SIG-M5 (cell line): Measurements from ENCODE around the gene ZEB2.

Experiments
- DNase-seq: peaks from one replicate; lab custom pipeline; 2025; lab: John Stamatoyannopoulos, UW

The ZEB2 gene

DNA sequence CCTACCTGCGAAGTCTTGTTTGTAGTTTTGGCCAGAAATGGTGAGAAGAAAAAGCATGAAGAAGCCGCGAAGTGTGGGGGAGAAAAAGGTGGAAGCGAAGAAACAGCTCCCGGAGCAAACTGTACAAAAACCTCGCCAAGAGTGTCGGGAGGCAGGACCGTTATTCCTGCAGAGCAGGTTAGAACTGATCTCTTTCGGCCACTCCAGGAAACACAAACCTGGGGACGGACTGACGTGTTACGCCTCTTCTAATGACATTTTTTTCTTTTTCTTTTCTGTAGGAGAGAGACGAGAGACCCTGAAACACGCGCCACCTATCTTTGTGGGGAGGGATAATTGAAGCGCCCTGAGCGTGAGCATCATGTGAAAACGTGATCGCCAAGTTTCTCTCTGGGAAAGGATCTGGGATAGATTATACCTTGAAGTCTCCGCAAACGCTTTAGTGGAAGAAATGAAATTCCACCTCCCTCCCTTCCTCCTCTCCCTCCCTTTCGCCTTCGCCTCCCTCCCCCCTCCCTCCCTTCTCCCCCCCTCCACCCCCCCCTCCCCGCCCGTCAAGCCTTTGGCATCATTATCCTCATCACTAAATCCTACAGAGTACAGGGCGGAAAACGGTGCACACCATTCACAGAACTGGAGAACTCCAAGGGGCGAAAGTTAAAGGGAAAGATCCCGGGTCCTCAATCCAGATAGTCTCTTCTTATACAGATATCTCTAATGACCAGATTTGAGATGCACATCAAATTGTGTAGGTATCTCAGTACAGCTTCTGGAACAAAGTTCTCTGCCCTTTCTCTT, at the start of gene ZEB2:
Gene ZEB2 (minus strand): TSS at position 186 of the 798 bp plus-strand sequence. CDS start 2,769 bp downstream, outside the sequence.
- DNase-seq = peak; percentile 89

DNA sequence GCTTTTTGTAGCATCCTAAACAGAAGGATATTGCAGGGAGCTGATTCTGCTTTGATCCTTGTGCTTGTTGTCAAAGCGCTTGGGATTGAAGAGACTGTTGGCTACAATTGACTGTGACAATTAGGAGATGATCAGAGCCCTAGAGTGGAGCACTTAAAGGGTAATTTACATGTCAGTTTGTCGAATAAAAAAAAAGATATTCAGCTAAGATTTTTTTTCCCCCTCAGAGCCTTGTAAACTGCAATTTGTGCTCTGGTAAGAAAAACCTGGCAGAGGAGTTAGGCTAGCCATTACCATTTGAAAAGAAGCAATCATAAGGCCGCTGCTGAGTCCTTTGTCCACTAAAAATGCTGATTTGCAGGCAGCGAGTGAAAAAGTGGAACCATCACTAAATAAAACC, 47.8 kb upstream of the ZEB2 start:
- no peak for DNase-seq

DNA sequence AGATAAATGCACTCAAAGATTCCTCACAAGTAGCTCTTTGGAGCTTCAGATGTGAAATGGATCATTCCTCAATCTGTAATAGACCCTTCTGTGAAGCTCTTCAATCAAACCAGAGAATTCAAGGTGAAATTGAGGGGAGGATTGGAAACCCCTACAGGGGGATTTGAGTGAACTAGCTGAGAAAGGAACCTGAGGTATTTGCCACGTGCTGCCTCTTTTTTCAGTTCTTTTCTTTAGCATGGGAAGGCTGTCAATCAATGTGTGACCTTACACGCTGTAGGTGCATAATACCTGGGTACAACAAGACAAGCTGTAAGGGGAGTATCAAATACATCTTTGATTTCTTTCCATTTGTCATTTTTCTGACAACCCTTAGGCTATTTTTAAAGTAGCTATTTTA, 46.5 kb upstream of the ZEB2 start:
- no peak for DNase-seq

DNA sequence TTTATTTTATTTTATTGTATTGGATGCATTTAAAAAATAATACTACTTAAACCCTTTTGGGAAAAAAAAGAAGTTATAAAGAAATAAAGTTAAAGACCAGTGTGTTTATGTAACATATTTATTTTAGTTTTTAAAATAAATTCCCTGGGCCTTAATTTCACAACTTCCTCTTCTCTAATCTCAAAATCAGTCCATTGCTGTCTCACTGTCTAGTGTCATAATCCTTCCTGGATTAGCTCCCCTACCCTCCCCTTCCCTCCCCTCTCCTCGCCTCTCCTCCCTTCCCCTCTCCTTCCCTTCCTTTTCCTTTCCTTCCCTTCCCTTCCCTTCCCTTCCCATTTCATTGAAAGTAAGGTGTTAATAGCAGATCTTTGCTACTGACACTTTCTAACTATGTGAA, 40.3 kb upstream of the ZEB2 start:
- peak; percentile 15 for DNase-seq

DNA sequence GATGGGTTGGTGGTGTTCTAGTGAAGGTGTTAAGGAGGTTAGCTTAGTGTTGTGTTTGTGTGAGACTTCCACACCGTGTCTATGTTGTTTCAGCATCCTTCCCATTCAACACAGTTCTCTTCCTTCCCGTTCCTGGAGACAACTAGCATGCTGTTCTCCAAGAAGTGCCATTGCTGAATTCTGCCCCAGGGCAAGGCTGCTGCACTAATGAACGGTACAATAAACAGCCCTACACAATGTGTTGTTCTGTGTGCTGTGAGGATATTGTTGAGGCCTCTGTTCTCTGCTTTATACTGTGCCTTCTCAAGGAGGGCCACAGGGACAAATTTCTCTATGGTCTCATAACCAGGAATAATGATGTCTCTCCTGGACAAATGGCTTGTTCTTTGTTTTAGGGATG, 39.8 kb upstream of the ZEB2 start:
- DNase-seq = no peak

DNA sequence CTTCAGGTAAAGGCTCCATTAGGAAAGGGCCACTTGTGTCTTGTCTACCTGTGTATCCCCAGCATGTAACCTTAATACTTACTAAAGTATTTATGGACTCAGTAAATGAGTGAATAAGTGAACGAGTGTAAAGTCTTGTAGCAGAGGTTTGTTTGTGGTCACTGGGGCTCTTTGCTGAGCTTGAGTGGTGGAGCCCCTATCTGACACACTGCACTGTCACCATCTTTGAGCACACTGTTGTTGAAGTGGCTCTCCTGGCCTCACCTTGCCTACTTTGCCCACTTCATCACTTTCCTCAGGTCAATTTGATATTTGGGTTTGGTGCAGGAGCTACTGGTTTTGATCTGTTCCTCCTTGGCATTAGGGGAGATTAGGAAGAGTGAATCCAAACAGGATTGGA, 39.3 kb upstream of the ZEB2 start:
- no peak for DNase-seq

DNA sequence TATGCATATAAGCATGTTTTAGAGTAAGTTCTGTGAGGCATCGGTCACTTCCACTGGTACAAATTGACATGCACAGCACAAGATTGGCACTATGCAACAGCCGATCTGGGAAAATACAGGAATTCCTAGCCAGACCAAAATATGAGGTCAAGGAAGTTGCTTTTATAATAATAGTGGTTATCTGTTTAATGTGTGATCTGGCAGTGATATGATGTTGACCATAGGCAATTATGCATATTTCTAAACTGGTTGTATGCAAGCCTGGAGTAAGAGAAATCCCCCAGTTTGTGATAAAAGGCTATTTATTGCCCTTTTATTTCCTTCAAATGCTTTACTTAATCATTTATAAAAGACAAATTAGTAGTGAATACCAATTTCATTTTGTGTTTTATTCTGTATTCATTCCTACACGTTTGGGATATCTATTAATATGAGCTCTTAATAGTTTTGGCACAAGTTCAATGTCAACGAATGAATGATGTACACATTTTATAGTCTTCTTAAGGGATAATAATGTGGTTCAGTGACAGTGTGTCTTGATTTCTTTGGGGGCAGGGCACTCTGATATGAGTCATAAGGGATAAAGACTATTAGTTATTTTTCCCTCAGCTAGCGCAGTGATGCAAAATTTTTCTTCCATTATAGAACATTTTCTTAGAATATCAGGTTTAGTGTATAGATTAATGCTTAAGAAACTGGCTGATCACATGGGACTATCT, 34.7 kb upstream of the ZEB2 start:
- DNase-seq = no peak

DNA sequence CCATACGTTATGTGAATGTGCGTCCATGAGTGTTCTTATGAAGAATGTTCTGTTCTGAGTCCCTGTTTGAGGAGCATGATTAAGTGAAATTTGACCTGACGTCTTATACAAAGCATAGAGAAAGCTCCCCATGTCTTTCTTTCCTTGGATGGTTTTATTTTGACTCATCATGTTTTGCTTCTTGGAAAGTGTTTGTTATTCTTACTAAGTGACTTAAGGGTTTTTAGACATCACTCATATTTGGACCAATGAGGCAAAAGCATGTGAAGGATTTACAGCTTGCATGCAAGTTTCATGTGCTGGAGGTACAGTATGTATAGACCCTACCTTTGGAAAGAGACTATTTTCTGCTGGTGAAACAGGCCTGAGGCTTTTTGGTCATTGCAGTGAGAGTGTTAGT, 33.5 kb upstream of the ZEB2 start:
- no peak for DNase-seq

DNA sequence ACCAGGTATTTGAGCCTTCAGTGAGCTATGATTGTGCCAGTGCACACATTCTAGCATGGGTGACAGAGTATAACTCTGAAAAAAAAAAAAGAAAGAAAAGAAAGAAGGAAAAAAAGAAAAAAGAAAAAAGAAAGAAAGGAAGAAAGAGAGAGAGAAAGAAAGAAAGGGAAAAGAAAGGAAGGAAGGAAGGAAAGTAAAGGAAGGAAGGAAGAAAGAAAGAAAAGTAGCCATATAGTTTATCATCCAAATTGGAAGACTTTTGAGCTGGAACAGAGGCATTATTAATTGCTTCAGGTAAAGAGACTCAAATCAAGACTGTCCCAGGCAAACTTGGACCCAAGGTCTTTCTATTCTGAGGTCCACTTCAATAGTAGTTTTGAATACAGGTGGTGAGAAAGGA, 32.9 kb upstream of the ZEB2 start:
- DNase-seq = no peak

DNA sequence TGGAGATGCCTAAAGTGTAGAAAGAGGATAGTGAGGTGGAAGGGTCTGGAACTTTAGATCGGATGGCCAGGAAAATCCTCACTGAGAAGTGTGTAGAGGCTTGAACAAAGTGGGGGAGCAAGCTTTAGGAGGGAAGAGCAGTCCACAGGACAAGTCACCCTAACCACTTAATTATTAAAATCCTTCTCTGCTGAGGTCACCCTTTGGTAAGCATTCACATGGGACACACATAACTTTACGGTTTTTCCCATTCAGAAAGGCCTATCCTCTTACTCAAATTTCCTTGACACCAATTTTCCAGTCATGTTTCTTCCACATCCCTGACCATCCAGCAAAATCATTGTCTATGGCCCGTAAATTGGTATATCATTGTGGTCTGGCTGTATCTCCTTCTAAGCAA, 31.0 kb upstream of the ZEB2 start:
- no peak for DNase-seq

DNA sequence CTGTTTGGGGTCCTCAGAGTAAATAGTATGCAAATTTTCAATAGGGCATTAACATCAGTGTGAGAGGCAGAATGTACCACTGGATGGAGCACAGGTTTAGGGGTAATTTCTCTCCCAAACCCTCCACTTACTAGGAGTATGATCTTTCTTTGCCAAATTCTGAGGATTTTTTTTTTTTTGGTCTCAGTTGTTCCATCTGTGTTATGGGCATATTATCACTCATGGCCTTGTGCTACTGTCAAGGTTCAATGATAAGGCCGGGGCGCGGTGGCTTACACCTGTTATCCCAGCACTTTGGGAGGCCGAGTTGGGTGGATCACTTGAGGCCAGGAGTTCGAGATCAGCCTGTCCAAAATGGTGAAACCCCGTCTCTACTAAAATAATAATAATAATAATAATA, 30.2 kb upstream of the ZEB2 start:
- no peak for DNase-seq

DNA sequence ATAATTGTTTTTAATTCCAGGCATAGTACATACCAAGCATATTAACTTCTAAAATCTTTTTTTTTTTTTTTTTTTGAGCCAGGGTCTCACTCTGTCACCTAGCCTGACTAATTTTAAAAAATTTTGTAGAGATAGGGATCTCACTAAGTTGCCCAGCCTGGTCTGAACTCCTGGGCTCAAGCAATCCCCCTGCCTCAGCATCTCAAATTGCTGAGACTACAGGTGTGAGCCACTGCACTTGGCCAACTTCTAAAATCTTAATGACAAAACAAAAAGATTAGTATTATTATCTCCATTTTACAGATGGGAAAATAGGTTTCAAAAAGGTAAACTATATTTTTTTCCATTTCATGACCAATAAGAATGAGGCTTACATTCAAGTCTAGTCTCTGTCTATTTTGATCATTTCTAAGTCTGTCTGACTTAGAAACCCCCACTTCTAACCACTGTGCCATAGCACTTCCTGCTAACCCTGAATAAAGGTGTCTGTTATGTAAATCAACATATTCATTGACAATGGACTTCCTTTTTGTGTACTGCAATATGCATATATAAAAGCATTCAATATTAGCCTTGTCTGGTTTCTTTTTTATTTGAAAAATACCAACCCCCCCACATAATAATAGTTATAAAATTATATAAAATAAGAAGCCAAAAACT, 28.7 kb upstream of the ZEB2 start:
- peak; percentile 23 for DNase-seq

DNA sequence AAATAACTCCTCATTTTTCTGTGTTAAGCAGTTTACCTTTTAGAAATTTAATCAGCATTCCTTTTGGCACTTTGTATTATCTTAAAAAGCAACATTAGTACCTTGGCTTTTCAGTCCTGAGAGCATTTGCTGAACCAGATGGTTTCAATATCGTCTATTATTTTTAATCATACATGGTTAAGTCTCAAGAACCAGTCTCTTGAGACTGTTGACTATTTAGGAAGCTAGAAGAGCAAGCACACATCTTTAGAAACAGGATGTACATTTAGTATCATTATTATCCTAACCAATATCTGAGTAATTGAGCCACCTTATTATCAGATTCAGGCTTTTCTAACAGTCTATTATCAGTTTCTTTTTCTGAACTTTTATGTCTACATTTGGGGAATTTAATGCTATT, 28.2 kb upstream of the ZEB2 start:
- DNase-seq = no peak

DNA sequence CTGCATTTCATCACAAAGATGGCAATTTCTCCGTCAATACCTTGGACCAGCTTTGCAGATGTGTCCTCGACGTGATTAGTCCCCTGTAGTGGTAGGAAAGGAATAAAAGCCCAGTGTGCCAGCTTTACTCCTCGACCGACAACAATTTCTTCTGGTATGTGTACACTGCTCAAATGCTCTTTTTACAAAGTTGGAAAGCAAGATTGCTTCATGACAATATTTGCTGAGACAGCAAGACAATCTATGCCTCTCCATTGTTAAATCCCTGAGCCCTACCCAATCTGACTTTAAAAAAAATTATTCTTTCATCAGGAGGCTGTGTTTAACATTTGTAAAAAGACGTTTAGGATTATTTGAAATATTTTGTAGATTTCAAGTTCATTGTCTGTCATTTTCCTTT, 27.6 kb upstream of the ZEB2 start:
- no peak for DNase-seq

DNA sequence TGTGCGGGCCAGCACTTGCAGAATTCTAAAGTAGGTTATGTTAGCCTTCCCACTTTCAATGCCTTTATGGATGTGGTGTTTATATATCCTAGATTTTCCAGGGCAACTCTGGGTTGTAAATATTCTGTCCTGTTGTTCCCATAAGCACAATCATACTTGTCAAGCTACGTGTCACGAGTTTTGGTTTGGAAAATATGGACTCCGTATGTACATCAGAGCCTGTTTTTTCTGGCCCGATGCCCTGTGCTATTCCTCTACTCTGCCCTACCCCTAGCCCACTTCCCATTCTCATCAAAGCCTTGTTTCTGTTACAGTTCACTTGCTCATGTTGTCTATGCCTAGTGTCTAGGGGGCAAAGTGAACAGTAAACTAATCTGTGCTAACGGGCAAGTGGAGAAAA, 27.0 kb upstream of the ZEB2 start:
- no peak for DNase-seq

DNA sequence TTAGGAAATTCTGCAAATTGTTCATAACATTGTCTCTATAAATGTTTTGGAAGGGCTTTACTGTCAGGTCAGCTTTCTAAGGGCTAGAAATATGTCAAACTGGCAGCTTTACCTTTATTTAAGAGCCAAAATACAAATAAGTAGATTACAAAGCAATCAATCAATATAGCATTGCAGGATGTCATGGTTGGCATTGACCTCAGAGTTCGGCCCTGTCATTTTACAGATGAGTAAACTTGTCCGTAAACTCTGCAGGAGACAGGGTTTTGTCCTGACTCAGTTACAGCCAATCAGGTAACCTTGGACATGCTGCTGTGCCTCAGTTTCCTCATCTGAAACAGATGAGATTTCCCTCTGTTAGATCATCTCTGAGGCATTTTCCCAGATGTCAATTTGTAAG, 25.9 kb upstream of the ZEB2 start:
- DNase-seq = no peak

DNA sequence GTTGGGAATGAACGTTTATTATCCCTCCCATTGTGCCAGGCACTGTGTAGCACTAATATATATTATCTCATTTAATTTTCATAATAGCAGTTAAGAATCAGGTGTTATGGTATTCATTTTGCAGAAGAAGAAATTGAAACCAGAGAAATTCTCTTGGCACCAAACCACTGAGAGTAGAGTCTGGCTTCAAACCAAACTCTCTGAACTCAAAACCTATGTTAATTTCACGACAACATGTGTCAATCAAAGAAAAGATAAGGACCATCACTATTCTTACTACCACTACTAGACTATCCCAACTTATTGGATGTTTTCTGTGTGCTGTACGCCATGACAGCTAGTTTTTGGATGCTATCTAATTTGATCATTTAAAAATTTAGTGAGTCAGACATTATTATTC, 24.1 kb upstream of the ZEB2 start:
- DNase-seq = no peak

DNA sequence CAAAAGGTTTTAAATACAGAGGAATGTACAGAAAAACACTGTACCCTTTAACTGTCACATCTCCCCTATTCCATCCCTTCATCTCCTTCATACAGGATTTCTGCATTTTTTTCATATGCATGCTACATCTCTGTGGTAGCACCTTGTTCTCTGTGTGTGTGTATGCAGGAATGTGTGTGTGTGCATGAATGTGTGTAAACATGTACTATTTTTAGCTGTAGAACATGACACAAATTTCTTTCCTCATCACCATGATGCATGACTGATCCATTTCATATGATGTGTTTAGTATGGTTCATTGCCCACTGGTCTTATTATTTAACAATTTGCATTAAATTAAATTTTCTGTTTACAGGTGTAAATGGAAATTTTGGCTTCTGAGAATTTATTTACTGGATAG, 21.5 kb upstream of the ZEB2 start:
- DNase-seq = no peak

DNA sequence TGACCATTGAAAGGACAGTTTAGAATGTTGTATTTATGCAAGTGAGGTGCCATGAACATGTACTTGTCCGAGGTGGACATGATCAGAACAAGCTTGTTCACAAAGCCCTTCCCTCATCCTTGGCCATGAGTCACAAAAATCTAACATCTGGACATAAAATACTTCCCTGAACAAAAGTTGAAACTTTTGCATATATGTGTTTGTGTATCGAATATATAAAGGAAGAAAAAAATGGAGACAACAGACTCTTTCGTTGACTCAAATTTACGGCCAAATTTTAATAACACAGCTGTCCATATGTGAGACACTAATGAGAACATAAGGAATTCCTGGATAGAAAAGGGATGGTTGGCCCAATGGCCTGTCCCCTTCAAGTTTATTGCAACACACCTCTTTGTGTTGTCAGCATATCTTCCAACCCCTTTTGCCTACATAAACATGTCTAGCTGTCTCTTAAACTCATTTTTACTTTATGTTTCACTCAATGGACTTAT, 19.4 kb upstream of the ZEB2 start:
- no peak for DNase-seq

DNA sequence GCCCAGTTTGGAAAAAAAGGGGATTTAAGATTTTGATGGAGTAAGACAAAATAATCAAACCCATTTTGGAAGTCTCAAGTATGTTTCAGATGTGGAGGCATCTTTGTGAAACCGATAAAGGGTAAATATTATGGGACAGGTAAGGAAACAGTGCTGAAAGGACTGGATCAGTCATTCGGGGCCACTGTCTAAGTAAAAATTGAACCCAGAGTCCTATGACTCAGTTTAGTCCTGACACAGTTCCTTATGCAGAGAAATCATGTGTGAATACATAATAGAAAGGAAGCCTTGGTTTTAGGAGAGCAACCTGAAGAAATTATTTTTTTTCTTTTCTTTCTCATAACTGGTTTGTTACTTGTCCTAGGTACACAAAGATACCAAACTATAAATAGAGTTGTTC, 15.4 kb upstream of the ZEB2 start:
- no peak for DNase-seq

DNA sequence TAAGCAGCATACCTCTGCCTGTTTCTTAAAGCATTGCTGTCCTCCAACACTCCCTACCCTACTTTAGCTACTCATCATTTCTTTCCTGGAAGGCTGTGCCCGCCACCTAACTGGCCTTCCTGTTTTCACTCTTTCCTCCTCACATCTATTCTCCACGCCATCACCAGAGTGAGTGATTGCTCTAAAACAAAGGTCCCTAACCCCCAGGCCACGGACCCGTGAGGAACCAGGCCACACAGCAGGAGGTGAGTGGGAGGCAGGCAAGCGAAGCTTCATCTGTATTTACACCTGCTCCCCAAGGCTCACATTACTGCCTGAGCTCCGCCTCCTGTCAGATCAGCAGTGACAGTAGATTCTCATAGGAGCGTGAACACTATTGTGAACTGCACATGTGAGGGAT, 13.3 kb upstream of the ZEB2 start:
- DNase-seq = no peak

DNA sequence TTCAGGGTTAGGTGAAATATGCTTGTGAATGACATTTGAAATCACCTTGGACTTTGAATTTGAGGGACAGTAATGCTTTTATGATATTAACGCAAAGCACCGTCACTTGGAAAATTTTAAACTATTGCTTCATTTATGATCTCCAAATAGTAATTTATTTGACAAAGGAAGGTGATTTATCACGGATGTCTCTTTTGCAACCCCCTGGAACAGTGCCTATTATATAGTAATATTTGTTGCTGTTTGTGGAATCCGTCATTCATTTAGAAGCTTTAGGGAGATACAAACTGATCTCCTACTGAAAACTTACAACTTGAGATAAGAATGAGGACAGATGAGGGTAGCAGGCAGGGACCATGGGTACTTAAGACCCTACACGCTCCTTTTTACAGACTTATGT, 10.7 kb upstream of the ZEB2 start:
- no peak for DNase-seq

DNA sequence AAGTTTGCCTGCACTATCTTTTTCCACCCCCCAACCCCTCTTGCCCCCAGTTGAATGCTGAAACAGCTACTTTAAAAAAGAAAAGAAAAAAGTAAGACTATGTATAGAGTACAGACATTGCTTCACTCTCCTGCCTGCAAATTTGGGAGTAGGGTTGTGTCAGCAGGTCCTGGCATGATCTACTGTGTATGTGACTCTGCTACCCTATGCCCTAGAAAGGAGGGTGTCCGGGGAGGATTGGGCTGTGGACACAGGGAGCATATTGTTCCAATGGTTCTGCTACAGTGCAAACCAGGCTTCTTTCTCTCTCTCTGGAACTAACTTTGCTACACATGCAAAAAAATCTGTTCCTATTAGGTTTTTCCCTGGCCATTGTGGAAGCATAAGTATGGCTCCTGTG, 9.9 kb upstream of the ZEB2 start:
- DNase-seq = no peak
